ENCODE data around the gene MEGF6.
"Not testable (repeated sequence)": the region's sequence is repeated elsewhere in the genome, so short reads cannot be mapped to it uniquely, and the experiment has no call there.

Gene MEGF6

DNA sequence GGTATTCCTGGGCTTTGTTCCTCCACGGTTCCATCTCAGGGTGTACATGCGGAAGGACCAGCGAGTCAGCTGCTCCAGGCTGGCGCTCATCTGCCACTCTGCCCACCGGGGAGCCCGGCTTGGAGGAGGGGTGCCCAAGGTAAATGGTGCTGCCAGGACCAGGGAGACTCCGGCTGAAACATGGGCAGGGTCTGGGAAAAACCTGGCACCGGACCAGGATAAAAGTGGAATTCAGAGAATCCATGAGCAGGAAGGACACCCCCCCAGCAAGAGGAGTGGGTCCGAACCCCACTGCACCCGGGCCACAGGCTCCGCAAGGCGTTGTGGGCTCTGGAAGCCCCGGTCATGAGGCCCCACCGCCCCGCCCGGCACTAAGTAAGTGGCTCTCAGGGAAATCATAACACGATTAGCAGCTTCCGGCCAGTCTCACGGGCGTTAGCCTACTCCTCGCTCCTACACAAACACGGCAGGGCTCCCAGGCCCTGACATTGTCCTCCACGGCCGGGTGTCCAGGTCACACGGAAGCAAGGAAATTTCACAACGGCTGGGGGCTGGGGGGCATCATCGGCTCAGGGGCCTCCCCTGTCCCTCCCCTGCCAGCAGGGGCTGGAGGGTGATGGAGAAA lies 21.1 kb downstream of the MEGF6 start:
- no peak for DNase-seq

DNA sequence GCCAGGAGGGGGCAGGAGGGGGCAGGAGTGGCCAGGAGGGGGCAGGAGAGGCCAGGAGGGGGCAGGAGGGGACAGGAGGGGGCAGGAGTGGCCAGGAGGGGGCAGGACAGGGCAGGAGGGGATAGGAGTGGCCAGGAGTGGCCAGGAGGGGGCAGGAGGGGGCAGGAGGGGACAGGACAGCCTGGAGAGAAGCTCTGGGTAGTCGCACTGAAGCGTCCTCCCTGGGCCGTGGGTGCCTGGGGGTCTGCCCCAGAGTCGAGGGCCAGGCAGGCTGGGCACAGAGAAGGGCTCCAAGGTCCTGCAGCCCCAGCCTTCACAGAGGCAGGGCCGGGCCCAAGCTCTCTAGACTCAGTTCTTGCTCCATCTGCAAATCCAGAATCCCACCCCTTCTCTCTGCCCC lies 22.9 kb downstream of the MEGF6 start:
- no peak for DNase-seq

GRCh38 chr1:3586986-3587759 lies 24.1 kb downstream of the MEGF6 start:
- DNase-seq: no peak

GRCh38 chr1:3585940-3586568 lies 25.3 kb downstream of the MEGF6 start:
- DNase-seq: no peak

GRCh38 chr1:3585353-3585868 lies 25.9 kb downstream of the MEGF6 start:
- not testable (repeated sequence) for DNase-seq

DNA sequence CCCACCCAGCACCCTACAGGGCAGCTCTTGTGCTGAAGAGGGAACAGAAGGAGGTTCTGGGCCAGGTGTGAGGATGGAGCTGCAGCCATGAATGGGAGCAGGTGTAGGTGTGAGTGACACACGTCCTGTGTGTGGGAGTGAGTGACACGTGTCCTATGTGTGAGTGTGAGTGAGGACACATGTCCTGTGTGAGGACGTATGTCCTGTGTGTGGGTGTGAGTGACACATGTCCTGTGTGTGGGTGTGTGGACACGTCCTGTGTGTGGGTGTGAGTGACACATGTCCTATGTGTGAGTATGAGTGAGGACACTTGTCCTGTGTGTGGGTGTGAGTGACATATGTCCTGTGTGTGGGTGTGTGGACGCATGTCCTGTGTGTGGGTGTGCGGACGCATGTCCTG lies 26.4 kb downstream of the MEGF6 start:
- DNase-seq: no peak

DNA sequence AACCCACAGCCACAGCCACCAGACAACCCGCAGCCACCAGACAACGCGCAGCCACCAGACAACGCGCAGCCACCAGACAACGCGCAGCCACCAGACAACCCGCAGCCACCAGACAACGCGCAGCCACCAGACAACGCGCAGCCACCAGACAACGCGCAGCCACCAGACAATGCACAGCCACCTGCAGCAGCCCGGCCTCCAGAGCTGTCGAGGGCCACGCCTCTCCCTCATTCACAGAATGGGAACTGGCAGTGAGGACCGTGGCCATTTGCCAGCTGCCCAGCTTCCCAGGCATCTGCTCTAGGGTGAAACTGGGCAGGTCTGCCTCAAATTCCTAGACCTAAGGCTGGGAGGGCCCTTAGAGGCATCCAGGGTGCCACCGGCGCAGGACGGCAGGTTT lies 27.6 kb downstream of the MEGF6 start:
- not testable (repeated sequence) for DNase-seq

- DNase-seq: no peak
These were observed 29.8 kb downstream of the MEGF6 start for GRCh38 chr1:3581296-3582036.

DNA sequence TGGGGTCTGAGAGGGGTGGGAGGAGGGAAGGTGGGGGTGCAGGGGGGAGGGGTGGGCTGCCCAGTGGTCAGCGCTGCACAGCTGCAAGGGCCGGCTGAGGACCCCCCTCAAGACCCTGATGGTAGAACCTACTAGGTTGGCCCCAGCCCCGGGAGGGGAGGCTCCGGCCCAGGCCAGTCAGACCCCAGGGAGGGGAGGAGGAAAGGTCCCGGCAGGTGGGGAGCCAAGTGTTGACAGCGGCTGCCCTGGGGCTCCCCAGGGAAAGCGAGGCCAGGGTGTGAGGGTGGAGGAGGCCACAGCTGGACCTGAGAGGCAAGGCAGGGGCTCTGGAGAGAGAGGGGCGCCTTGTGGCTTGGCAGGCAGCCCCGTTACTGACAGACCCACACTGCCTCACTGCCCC lies 31.1 kb downstream of the MEGF6 start:
- no peak for DNase-seq

DNA sequence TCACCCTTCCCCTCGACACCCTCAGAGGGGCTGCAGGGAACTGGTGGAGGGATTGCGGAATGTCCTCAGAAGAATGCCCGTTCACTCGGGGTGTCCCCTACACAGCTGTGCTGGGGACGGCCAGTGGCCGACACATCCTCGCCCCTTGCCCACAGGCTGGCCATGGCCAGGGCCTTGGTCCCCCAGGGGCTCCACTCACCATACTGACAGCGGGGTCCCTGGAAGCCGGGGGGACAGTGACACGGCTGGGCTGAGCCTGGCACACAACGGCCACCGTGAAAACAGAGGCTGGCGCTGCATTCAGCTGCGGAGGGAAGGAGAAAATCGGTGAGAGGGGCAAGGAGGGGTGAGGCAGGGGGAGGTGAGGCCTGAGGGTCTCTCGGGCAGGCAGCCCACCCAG lies 31.7 kb downstream of the MEGF6 start:
- DNase-seq: no peak

DNA sequence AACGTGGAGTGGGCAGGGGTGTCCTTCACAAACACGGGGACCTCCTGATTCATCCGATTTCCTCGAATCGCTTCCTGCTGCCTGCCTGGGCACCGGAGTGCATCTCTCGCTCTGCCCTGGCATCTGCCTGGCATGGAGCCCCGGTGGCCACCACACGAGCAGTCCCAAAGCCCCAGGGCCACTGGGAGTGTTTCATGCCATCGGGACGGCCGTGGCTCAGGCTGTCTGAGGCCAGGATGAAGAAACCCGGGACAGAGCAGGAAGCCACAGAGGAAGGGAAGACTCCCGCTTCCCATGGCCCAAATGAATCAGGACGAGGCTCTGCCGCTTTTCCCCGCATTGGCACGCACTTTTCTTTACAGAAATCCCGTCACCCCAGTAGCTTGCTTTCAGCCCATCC lies 32.4 kb downstream of the MEGF6 start:
- DNase-seq: no peak

- DNase-seq: no peak
These were observed 32.9 kb downstream of the MEGF6 start for GRCh38 chr1:3578433-3578805.

DNA sequence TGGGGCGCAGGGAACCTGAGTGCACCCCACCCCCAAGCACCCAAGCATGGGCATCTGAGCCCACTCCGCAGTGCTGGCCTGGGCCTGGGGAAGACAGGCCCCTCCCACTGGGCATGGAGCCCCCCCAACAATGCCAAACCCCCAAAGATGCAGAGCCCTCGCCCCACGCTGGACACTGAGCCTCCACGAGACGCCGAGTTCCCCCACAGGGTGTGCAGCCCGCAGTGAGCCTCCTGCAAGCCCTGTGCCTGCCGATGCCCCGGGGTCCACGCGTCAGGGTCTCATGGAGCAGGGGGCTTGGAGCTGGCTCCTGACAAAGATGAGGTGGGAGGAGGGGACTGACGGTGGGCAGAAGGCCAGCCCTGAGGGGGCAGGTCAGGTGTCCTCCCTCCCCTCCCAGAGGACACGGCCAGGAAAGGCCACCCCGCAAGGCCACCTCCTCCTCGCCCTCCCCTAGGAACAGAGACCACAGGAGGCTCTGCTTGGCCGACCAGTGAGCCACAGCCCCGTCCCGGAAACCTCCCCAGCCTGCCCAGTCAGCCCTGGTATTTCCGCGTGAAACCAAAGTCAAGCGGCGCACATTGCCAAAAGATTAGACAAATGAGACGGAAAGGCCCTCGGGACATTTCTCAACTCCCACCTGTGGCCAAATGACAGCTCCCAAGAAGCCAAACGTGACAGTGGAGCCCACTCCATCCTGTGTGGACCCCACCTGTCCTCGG lies 33.4 kb downstream of the MEGF6 start:
- DNase-seq: no peak

DNA sequence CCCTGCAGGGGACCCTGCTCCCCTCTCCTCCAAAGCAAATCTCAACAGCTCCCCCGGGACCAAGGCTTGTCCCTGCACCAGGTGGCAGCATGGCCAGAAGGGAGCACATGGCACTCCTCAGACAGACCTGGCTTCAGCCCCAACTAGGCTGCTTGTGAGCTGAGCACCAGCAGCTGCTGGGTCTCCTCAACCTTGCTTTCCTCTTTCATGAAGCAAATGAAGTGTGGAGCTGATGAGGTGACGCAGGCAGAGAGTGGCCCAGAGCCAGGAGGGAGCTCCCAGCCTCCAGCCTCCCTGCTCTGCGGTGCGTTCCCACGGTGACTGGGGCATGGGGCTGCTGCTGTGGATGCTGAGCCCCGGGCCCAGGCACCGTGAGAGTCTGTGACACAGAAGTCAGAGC lies 34.0 kb downstream of the MEGF6 start:
- no peak for DNase-seq

DNA sequence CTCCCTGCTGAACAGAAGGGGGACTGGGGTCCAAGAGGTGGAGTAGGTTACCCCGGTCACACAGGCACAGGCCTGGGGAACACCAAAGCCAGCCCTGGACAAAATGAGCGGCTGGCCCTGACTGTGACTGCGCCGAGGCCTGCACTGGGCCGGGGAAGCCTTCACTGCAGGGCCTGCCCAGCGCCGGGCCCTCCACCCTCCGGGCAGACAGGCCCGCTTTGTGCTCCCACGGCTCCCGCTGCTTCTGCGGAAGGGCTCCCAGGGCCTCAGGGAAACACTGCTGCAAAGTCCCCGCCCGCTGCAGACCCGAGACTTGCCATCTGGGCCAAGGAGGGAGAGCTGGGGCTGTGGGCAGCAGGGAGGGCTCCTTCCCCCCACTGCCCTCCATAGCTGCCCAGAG lies 35.3 kb downstream of the MEGF6 start:
- DNase-seq: no peak

GRCh38 chr1:3575515-3575914 lies 35.8 kb downstream of the MEGF6 start:
- DNase-seq: not testable (repeated sequence)

DNA sequence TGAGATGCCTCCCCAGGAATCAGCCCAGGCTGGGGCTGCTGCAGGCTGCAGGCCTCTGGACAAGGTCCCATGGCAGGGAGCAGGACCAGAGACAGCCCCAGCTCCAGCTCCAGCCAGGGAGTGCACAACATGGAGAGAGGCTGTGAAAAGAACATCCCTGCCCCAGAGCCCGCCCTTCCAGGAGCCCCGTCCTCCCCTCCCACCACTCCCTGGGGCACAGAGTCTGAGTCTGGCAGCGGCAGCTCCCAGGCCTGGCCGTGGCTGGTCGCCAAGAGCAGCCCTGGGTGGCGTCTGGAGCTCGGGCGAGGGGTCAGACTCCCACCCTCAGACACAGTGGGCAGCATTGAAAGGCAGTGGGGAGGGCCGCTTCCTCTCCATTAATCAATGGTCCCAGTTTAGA lies 37.8 kb downstream of the MEGF6 start:
- no peak for DNase-seq

DNA sequence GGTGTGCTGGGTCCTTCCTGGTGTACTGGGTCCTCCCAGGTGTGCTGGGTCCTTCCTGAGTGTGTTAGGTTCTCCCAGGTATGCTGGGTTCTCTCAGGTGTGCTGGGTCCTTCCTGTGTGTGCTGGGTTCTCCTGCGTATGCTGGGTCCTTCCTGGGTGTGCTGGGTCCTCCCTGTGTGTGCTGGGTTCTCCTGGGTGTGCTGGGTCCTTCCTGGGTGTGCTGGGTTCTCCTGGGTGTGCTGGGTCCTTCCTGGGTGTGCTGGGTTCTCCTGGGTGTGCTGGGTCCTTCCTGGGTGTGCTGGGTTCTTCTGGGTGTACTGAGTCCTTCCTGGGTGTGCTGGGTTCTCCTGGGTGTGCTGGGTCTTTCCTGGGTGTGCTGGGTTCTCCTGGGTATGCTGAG lies 38.7 kb downstream of the MEGF6 start:
- not testable (repeated sequence) for DNase-seq

DNA sequence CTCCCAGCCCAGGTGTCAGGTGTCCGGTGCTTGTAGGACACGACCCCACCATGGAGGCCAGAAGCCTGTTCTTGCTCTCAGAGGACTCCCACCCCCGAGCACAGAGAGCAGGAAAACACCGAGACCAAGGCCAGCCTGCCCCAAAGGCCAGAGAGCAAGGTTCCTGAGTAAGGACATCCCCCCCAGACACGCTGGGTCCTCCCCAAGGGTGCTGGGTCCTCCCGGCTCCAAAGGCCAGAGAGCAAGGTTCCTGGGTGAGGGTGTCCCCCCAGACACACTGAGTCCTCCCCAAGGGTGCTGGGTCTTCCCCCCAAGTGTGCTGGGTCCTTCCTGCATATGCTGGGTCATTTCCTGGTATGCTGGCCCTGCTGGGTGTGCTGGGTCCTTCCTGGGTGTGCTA lies 40.0 kb downstream of the MEGF6 start:
- no peak for DNase-seq

DNA sequence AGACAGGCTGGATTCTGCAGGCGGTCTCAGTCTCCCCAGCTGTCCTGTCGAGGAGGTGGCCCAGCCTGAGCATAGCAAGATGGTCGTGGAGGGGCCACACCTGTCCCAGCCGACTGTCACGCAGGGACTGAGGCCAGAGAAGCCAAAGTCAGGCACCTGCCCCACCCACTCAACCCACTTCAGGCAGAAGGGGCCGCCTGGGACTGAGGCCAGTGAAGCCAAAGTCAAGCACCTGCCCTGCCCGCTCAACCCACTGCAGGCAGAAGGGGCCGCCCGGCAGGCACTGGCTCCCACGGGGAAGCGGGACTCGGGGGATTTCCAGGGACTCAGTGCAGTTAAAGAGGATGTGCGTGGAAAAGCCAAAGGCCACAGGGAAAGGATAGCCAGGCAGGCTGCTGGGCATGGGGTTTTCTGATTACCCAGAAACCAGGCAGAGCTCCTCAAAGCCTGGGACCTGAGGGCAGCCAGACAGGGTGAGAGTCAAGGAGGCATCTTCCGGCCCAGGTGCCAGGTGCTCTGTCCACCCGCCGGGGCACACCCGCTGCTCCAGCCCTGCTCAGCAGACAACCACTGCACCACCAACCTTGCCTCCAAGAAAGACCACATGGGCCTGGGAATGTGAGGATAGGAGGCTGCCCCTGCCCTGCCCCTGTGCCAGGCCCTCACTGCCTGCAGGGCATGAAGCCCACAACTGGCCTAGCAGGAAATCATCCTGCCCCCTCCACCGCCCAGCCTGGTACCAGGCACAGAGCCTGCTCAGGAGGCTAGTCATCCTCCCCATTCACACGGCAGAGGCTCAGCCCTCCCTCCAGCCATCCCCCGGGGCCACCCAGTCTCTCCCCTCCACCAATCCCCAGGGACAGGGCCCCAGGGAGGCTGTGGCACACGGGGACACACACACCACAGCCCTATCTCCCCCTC lies 41.0 kb downstream of the MEGF6 start:
- DNase-seq: no peak

DNA sequence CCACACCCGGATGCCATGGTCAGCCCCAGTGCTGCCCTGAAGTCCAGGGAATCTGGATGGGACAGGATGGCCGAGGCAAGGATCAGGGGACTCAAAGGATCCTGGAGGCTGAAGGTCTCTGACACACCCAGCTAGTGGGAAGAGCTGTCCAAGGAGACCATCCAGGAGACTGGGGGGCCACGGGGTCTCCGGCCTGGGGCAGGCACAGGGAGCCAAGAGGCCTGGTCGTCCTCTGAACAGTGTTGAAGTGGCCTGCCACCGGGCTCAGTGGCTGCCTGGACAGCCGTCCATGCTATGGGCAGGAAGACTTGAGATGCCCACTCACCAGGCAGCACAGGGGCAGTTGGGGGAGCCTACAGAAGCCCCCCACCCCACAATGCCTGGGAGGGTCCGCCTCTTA lies 41.9 kb downstream of the MEGF6 start:
- DNase-seq: no peak

Data from activated naive CD4-positive, alpha-beta T cell (primary cell).